Peyer's patch (tissue), 4 donors: ENCODE data around the gene AKNA.

Experiments
- POLR2A ChIP-seq, 2 donors: fragments of 450-650 bp; IDR thresholded peaks; one replicate each; pipeline ENCODE4 v1.5.1; 2017; ENCODE audit warnings: antibody characterized with exemption in 2 of 2, mild to moderate bottlenecking in 2 of 2, moderate library complexity in 2 of 2
- TF ChIP-seq, protein P1 (sequence below), 6 experiments: fragments of 450-650 bp in 4 of 6; fragments of 200-600 bp in 2 of 6; sonication (generic) in 1 of 6; IDR thresholded peaks; one replicate each; pipeline ENCODE4 v1.5.1; 2017 to 2019; ENCODE audit warnings: antibody characterized with exemption in 6 of 6, mild to moderate bottlenecking in 3 of 6, moderate library complexity in 1 of 6

GRCh38 chr9:114427644-114428043 is 39.9 kb upstream of the AKNA start:
- TF ChIP-seq, protein P1, sequence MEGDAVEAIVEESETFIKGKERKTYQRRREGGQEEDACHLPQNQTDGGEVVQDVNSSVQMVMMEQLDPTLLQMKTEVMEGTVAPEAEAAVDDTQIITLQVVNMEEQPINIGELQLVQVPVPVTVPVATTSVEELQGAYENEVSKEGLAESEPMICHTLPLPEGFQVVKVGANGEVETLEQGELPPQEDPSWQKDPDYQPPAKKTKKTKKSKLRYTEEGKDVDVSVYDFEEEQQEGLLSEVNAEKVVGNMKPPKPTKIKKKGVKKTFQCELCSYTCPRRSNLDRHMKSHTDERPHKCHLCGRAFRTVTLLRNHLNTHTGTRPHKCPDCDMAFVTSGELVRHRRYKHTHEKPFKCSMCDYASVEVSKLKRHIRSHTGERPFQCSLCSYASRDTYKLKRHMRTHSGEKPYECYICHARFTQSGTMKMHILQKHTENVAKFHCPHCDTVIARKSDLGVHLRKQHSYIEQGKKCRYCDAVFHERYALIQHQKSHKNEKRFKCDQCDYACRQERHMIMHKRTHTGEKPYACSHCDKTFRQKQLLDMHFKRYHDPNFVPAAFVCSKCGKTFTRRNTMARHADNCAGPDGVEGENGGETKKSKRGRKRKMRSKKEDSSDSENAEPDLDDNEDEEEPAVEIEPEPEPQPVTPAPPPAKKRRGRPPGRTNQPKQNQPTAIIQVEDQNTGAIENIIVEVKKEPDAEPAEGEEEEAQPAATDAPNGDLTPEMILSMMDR (IDR thresholded peaks at IDR 0.05), result no peak
- TF ChIP-seq POLR2A (IDR thresholded peaks at IDR 0.05), result no peak
